GM23338 (cell line): ENCODE data around the gene FAM161B. TPM values are rescaled to one million over a fixed set of nuclear protein-coding genes. Genes with fewer than 3 reads are reported as not detected.

Experiments
- ATAC-seq: fragments of 200-7000 bp; cut with Tn5 transposase; 3 replicates; pipeline ENCODE4 v1.9.1; 2020
- DNase-seq: peaks from one replicate; pipeline ENCODE4 v3.0.0-alpha.2; 2015; ENCODE audit warnings: low spot score
- H2AFZ ChIP-seq: fragments of 200-600 bp; sonication (generic); 2 replicates; pipeline ENCODE4 v1.8.0; 2016; ENCODE audit warnings: antibody characterized with exemption, mild to moderate bottlenecking, moderate library complexity
- H3F3A ChIP-seq: fragments of 200-600 bp; sonication (generic); replicated peaks from 2 replicates; pipeline ENCODE4 v1.8.0; 2017; ENCODE audit warnings: antibody characterized with exemption, mixed run types, low read depth
- H3K27ac ChIP-seq: fragments of 200-600 bp; sonication (generic); 2 replicates; pipeline ENCODE4 v1.6.1; 2016; ENCODE audit warnings: low read depth
- H3K27me3 ChIP-seq: fragments of 200-600 bp; sonication (generic); 2 replicates; pipeline ENCODE4 v1.8.0; 2016; ENCODE audit warnings: mild to moderate bottlenecking, mixed run types, moderate library complexity; ENCODE audit not compliant: insufficient read depth
- H3K36me3 ChIP-seq: fragments of 200-600 bp; sonication (generic); 2 replicates; pipeline ENCODE4 v1.8.0; 2016; ENCODE audit warnings: mild to moderate bottlenecking; ENCODE audit not compliant: insufficient read depth
- H3K4me1 ChIP-seq: fragments of 200-600 bp; sonication (generic); 2 replicates; pipeline ENCODE4 v1.8.0; 2016; ENCODE audit warnings: mild to moderate bottlenecking, moderate library complexity; ENCODE audit not compliant: insufficient read depth
- H3K4me2 ChIP-seq: fragments of 200-600 bp; sonication (generic); 2 replicates; pipeline ENCODE4 v1.7.1; 2017; ENCODE audit warnings: mixed run types
- H3K4me3 ChIP-seq: fragments of 200-600 bp; sonication (generic); 2 replicates; pipeline ENCODE4 v1.6.1; 2016; ENCODE audit warnings: mixed run types
- H3K79me2 ChIP-seq: fragments of 200-600 bp; sonication (generic); replicated peaks from 2 replicates; pipeline ENCODE4 v1.8.0; 2017; ENCODE audit warnings: mild to moderate bottlenecking; ENCODE audit not compliant: insufficient read depth
- H3K9me2 ChIP-seq: fragments of 200-600 bp; sonication (generic); 2 replicates; pipeline ENCODE4 v1.8.0; 2017; ENCODE audit not compliant: insufficient read depth
- H4K20me1 ChIP-seq: fragments of 200-600 bp; sonication (generic); replicated peaks from 2 replicates; pipeline ENCODE4 v1.8.0; 2017; ENCODE audit warnings: mild to moderate bottlenecking; ENCODE audit not compliant: insufficient read depth
- H3K27ac Mint-ChIP-seq: 2 replicates; pipeline ENCODE4 v1.8.0; 2020; ENCODE audit warnings: inconsistent platforms, mild to moderate bottlenecking, moderate library complexity, mixed read lengths
- H3K27me3 Mint-ChIP-seq: 3 replicates; pipeline ENCODE4 v1.8.0; 2022; ENCODE audit warnings: low read depth, mild to moderate bottlenecking, moderate library complexity, mixed read lengths, inconsistent platforms; ENCODE audit not compliant: insufficient read depth, poor library complexity
- H3K36me3 Mint-ChIP-seq: 3 replicates; pipeline ENCODE4 v1.8.0; 2021; ENCODE audit warnings: low read depth, mild to moderate bottlenecking, inconsistent platforms, moderate library complexity, mixed read lengths
- H3K4me1 Mint-ChIP-seq: 3 replicates; pipeline ENCODE4 v1.8.0; 2020; ENCODE audit warnings: mild to moderate bottlenecking, inconsistent platforms, mixed read lengths
- H3K4me3 Mint-ChIP-seq: 3 replicates; pipeline ENCODE4 v1.8.0; 2021; ENCODE audit warnings: moderate library complexity, mild to moderate bottlenecking, inconsistent platforms, mixed read lengths
- H3K9me3 Mint-ChIP-seq: 3 replicates; pipeline ENCODE4 v1.8.0; 2020; ENCODE audit warnings: moderate library complexity, mild to moderate bottlenecking, inconsistent platforms, mixed read lengths
- CREB1 ChIP-seq: fragments of 250-450 bp; sonication (Bioruptor Pico); IDR thresholded peaks from 2 replicates; pipeline ENCODE4 v1.5.0; 2020; ENCODE audit warnings: low read depth, mild to moderate bottlenecking, moderate library complexity
- EZH2 ChIP-seq: fragments of 200-600 bp; sonication (generic); IDR thresholded peaks from one replicate; pipeline ENCODE4 v1.8.0; 2017; ENCODE audit warnings: antibody characterized with exemption, mild to moderate bottlenecking, low read depth; ENCODE audit not compliant: unreplicated experiment
- EZH2phosphoT487 ChIP-seq: fragments of 200-600 bp; sonication (generic); IDR thresholded peaks from one replicate; pipeline ENCODE4 v1.8.1; 2018; ENCODE audit warnings: antibody characterized with exemption; ENCODE audit not compliant: unreplicated experiment
- JUNB ChIP-seq: IDR thresholded peaks from one replicate; pipeline ENCODE4 v1.6.1; 2016; ENCODE audit warnings: antibody characterized with exemption; ENCODE audit not compliant: unreplicated experiment
- NANOG ChIP-seq: IDR thresholded peaks from 2 replicates; pipeline ENCODE4 v1.6.1; 2016; ENCODE audit warnings: antibody characterized with exemption, borderline replicate concordance
- POLR2AphosphoS5 ChIP-seq: IDR thresholded peaks from 2 replicates; pipeline ENCODE4 v1.6.1; 2016; ENCODE audit warnings: antibody characterized with exemption, low read depth
- STAT1 ChIP-seq: IDR thresholded peaks from one replicate; pipeline ENCODE4 v1.6.1; 2016; ENCODE audit warnings: antibody characterized with exemption; ENCODE audit not compliant: unreplicated experiment
- ZNF114 ChIP-seq: fragments of 250-450 bp; sonication (Bioruptor Pico); IDR thresholded peaks from 2 replicates; pipeline ENCODE4 v1.5.0; 2020; ENCODE audit warnings: mild to moderate bottlenecking, moderate library complexity
- ZNF331 ChIP-seq: fragments of 250-450 bp; sonication (Bioruptor Pico); IDR thresholded peaks from 2 replicates; pipeline ENCODE4 v1.5.0; 2020; ENCODE audit warnings: low read depth, mild to moderate bottlenecking, moderate library complexity
- polyA plus RNA-seq: library from polyadenylated mRNA; unstranded; fragments of >200 nt; fragmentation: Nextera tagmentation; extraction: Ambion mirVana; gene quantifications from 2 replicates; pipeline ENCODE4 v1.2.1, GENCODE V29; 2016
- total RNA-seq: library from RNA; depleted of rRNA; stranded (reverse); fragments of >200 nt; shearing (Covaris generic); gene quantifications from 2 replicates; pipeline ENCODE4 v1.2.3, GENCODE V29; 2014
- TF ChIP-seq, protein P1 (sequence below): IDR thresholded peaks from one replicate; pipeline ENCODE4 v1.6.1; 2018; ENCODE audit warnings: antibody characterized with exemption; ENCODE audit not compliant: unreplicated experiment
- TF ChIP-seq, protein P2 (sequence below): IDR thresholded peaks from 2 replicates; pipeline ENCODE4 v1.6.1; 2016; ENCODE audit warnings: antibody characterized with exemption
- TF ChIP-seq, protein P3 (sequence below), 2 experiments: fragments of 200-600 bp in 1 of 2; sonication (generic) in 1 of 2; conservative IDR thresholded peaks; 2 replicates each; pipeline versions ENCODE4 v1.5.1 to v1.6.1; 2016 to 2017; ENCODE audit warnings: antibody characterized with exemption in 2 of 2, low read depth in 2 of 2, mild to moderate bottlenecking in 2 of 2, moderate library complexity in 1 of 2

Gene FAM161B
- total and polyA plus RNA-seq, 2 experiments from 2014 or later: 0.28 to 2.8 TPM

DNA sequence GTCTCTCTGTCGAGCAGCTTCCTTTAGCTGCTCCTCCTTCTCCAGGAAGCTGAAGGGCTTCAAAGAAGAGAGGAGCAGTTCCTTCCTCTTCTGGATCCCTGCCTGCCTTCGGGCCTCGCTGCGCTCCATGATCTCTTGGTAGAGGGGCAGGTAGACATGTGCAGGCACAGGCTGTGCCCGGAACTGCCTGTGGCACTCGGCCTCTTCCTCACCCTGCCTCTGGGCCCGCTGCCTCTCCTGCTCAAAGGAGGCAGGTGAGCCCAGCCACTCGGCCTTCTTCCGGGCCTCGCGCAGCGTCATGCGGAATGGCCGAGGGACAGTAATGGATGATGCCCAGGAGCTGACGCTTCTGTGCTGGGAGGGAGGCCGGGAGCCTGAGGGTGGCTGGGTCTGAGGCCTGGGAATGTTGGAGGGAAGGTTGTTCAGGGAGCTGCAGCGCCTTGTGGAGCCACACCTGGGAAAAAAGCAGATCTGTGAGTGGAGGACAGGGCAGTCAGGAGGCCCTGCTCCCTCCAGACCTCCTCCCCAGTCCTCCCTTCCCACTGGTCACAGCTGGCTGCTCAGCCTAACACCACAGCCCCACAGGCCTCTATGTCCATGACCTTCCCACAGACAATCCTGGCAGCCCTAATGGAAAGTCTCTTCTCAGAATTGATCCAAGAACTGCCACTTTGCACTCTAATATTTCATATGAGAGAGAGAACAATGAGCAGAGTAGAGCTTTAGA is 5.3 kb downstream of the FAM161B start (continued):
- no peak for TF ChIP-seq POLR2AphosphoS5
- no peak for TF ChIP-seq STAT1
- TF ChIP-seq NANOG: no peak
- TF ChIP-seq ZNF114: no peak
- TF ChIP-seq, protein P1, sequence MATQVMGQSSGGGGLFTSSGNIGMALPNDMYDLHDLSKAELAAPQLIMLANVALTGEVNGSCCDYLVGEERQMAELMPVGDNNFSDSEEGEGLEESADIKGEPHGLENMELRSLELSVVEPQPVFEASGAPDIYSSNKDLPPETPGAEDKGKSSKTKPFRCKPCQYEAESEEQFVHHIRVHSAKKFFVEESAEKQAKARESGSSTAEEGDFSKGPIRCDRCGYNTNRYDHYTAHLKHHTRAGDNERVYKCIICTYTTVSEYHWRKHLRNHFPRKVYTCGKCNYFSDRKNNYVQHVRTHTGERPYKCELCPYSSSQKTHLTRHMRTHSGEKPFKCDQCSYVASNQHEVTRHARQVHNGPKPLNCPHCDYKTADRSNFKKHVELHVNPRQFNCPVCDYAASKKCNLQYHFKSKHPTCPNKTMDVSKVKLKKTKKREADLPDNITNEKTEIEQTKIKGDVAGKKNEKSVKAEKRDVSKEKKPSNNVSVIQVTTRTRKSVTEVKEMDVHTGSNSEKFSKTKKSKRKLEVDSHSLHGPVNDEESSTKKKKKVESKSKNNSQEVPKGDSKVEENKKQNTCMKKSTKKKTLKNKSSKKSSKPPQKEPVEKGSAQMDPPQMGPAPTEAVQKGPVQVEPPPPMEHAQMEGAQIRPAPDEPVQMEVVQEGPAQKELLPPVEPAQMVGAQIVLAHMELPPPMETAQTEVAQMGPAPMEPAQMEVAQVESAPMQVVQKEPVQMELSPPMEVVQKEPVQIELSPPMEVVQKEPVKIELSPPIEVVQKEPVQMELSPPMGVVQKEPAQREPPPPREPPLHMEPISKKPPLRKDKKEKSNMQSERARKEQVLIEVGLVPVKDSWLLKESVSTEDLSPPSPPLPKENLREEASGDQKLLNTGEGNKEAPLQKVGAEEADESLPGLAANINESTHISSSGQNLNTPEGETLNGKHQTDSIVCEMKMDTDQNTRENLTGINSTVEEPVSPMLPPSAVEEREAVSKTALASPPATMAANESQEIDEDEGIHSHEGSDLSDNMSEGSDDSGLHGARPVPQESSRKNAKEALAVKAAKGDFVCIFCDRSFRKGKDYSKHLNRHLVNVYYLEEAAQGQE: no peak
- no peak for TF ChIP-seq ZNF331 (CRISPR knock-in tag)

DNA sequence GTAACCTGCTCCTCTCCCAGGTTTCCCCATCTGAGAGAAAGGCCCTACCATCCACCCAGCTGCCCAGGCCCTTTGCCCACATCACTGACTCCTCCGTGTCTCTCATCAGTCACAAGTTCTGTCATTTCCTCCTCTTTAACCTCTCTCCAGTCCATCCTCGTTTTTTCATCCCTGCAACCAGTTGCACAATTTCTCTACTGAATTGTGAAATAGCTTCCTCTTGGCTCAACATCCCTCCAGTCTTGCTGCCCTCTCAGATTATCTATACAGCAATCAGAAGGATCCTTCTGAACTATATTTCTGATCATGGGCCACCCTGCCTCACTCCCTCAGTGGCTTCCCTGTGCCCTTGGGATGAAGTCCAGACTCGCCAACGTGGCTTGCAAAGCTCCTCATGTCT is 6.8 kb downstream of the FAM161B start:
- Mint-ChIP-seq H3K27ac (no peak overlapping the region), H3K9me3 (no peaks in the 10 kb centered on the region), H3K4me1 (no peaks in the 10 kb centered on the region), H3K36me3 (no peaks in the 10 kb centered on the region), H3K4me3 (no peak overlapping the region), H3K27me3 (no peaks in the 10 kb centered on the region)
- H3K27me3 ChIP-seq: no peaks in the 10 kb centered on the region
- no peak overlapping the region for H2AFZ ChIP-seq
- no peak overlapping the region for H3K27ac ChIP-seq
- H4K20me1 ChIP-seq: no peaks in the 10 kb centered on the region
- H3K4me3 ChIP-seq: no peak overlapping the region
- no peaks in the 10 kb centered on the region for H3F3A ChIP-seq
- no peaks in the 10 kb centered on the region for H3K79me2 ChIP-seq
- no peak for DNase-seq
- H3K36me3 ChIP-seq: no peaks in the 10 kb centered on the region
- ATAC-seq: no peak
- H3K4me1 ChIP-seq: no peaks in the 10 kb centered on the region
- H3K9me2 ChIP-seq: no peaks in the 10 kb centered on the region
- no peak overlapping the region for H3K4me2 ChIP-seq
- TF ChIP-seq POLR2AphosphoS5: no peak
- TF ChIP-seq JUNB: no peak
- TF ChIP-seq ZNF114: no peak
- TF ChIP-seq, protein P2, sequence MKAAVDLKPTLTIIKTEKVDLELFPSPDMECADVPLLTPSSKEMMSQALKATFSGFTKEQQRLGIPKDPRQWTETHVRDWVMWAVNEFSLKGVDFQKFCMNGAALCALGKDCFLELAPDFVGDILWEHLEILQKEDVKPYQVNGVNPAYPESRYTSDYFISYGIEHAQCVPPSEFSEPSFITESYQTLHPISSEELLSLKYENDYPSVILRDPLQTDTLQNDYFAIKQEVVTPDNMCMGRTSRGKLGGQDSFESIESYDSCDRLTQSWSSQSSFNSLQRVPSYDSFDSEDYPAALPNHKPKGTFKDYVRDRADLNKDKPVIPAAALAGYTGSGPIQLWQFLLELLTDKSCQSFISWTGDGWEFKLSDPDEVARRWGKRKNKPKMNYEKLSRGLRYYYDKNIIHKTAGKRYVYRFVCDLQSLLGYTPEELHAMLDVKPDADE: no peak
- TF ChIP-seq STAT1: no peak
- TF ChIP-seq EZH2phosphoT487: no peak
- no peak for TF ChIP-seq ZNF331 (CRISPR knock-in tag)
- TF ChIP-seq, protein P1: no peak
- TF ChIP-seq EZH2: no peak
- TF ChIP-seq, protein P3, sequence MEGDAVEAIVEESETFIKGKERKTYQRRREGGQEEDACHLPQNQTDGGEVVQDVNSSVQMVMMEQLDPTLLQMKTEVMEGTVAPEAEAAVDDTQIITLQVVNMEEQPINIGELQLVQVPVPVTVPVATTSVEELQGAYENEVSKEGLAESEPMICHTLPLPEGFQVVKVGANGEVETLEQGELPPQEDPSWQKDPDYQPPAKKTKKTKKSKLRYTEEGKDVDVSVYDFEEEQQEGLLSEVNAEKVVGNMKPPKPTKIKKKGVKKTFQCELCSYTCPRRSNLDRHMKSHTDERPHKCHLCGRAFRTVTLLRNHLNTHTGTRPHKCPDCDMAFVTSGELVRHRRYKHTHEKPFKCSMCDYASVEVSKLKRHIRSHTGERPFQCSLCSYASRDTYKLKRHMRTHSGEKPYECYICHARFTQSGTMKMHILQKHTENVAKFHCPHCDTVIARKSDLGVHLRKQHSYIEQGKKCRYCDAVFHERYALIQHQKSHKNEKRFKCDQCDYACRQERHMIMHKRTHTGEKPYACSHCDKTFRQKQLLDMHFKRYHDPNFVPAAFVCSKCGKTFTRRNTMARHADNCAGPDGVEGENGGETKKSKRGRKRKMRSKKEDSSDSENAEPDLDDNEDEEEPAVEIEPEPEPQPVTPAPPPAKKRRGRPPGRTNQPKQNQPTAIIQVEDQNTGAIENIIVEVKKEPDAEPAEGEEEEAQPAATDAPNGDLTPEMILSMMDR (conservative IDR thresholded peaks at IDR 0.05; ENCODE audit: low read depth in 2 of 2): no peak
- TF ChIP-seq NANOG: no peak
- TF ChIP-seq CREB1 (CRISPR knock-in tag): no peak
